Ascending aorta (tissue), 2 donors: ENCODE measurements around the gene CPPED1. TPM values are rescaled to one million over a fixed set of nuclear protein-coding genes. Genes with fewer than 3 reads are reported as not detected.

ENCODE experiments used
- DNase-seq, 2 donors: peaks; one replicate each; pipeline ENCODE4 v3.0.0-alpha.2; 2019; ENCODE audit warnings: low spot score in 2 of 2
- H3K27ac ChIP-seq, 2 donors: fragments of 200-600 bp; sonication (generic); one replicate each; pipeline ENCODE4 v1.5.1; 2016 to 2017; ENCODE audit warnings: mild to moderate bottlenecking in 1 of 2
- H3K27me3 ChIP-seq: fragments of 200-600 bp; sonication (generic); one replicate; pipeline ENCODE4 v1.5.1; 2017
- H3K36me3 ChIP-seq, 2 donors: fragments of 200-600 bp; sonication (generic); one replicate each; pipeline ENCODE4 v1.5.1; 2016
- H3K4me1 ChIP-seq, 2 donors: fragments of 200-600 bp; sonication (generic); one replicate each; pipeline ENCODE4 v1.5.1; 2016 to 2017; ENCODE audit warnings: mild to moderate bottlenecking in 1 of 2
- H3K4me3 ChIP-seq, 2 donors: fragments of 200-600 bp; sonication (generic); one replicate each; pipeline ENCODE4 v1.5.1; 2016 to 2017; ENCODE audit warnings: mild to moderate bottlenecking in 1 of 2
- H3K9me3 ChIP-seq, 2 donors: fragments of 200-600 bp; sonication (generic); one replicate each; pipeline ENCODE4 v1.5.1; 2016
- intact Hi-C: fragments of 100-400 bp; cut with DNase I; formaldehyde crosslinking; loops from one replicate; pipeline ENCODE4 v1.15.1; 2023
- total RNA-seq: library from RNA; depleted of rRNA; stranded (reverse); fragments of >200 nt; gene quantifications from one replicate; pipeline ENCODE4 v1.1.0, GENCODE V29; 2016
- TF ChIP-seq, protein P1 (sequence below), 3 experiments: fragments of 200-600 bp in 2 of 3; fragments of 450-650 bp in 1 of 3; sonication (generic) in 2 of 3; IDR thresholded peaks; one replicate each; pipeline ENCODE4 v1.5.1; 2016 to 2019; ENCODE audit warnings: antibody characterized with exemption in 3 of 3, mild to moderate bottlenecking in 1 of 3, moderate library complexity in 1 of 3

CPPED1 gene
- total RNA-seq, 1 donor from 2014 or later: 13.3 TPM

DNA sequence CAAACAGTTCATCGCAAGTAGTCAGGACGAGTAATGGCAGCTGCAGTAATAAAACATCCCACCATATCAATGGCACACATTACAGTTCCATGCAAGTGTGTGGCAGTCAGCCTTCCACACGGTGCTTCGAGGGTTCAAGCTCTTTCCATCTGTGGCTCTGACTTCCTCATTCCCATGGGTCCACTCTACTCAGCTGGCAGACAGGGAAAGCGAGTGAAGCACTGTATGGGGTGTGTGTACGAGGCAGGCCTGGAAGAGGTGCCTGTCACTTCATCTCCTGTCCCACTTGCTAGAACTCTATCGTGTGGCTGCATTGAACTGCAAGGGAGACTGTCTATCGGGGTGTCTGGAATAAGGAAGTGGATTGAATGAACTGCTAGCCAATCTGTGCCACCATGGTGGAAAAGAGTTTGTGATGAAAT lies 160.6 kb downstream of the CPPED1 start:
- TF ChIP-seq, protein P1, sequence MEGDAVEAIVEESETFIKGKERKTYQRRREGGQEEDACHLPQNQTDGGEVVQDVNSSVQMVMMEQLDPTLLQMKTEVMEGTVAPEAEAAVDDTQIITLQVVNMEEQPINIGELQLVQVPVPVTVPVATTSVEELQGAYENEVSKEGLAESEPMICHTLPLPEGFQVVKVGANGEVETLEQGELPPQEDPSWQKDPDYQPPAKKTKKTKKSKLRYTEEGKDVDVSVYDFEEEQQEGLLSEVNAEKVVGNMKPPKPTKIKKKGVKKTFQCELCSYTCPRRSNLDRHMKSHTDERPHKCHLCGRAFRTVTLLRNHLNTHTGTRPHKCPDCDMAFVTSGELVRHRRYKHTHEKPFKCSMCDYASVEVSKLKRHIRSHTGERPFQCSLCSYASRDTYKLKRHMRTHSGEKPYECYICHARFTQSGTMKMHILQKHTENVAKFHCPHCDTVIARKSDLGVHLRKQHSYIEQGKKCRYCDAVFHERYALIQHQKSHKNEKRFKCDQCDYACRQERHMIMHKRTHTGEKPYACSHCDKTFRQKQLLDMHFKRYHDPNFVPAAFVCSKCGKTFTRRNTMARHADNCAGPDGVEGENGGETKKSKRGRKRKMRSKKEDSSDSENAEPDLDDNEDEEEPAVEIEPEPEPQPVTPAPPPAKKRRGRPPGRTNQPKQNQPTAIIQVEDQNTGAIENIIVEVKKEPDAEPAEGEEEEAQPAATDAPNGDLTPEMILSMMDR (IDR thresholded peaks at IDR 0.05): no peak
- intact Hi-C loops: no loop called here
- Histone ChIP-seq H3K27me3 (no peaks in the 10 kb centered on the region), H3K9me3 (no peaks in the 10 kb centered on the region), H3K4me3 (no peak overlapping the region), H3K4me1 (no peaks in the 10 kb centered on the region), H3K36me3 (no peaks in the 10 kb centered on the region), H3K27ac (no peak overlapping the region)
- no peak for DNase-seq

- TF ChIP-seq, protein P1 (IDR thresholded peaks at IDR 0.05): no peak
- no peak for DNase-seq
- no peaks in the 10 kb centered on the region for H3K4me1 ChIP-seq
- intact Hi-C loops: no loop called here
- no peaks in the 10 kb centered on the region for H3K27me3 ChIP-seq
- H3K4me3 ChIP-seq: no peak overlapping the region
- no peaks in the 10 kb centered on the region for H3K36me3 ChIP-seq
- H3K9me3 ChIP-seq: no peaks in the 10 kb centered on the region
- H3K27ac ChIP-seq: no peak overlapping the region
These were observed 164.6 kb downstream of the CPPED1 start for GRCh38 chr16:12639044-12639443.

- no peak for DNase-seq
- H3K27ac ChIP-seq: no peak overlapping the region
- H3K9me3 ChIP-seq: no peaks in the 10 kb centered on the region
- no peaks in the 10 kb centered on the region for H3K36me3 ChIP-seq
- TF ChIP-seq, protein P1 (IDR thresholded peaks at IDR 0.05): no peak
- no peak overlapping the region for H3K4me3 ChIP-seq
- H3K4me1 ChIP-seq: no peaks in the 10 kb centered on the region
- intact Hi-C loops: no loop called here
- no peaks in the 10 kb centered on the region for H3K27me3 ChIP-seq
These were observed 166.7 kb downstream of the CPPED1 start for GRCh38 chr16:12637002-12637401.

DNA sequence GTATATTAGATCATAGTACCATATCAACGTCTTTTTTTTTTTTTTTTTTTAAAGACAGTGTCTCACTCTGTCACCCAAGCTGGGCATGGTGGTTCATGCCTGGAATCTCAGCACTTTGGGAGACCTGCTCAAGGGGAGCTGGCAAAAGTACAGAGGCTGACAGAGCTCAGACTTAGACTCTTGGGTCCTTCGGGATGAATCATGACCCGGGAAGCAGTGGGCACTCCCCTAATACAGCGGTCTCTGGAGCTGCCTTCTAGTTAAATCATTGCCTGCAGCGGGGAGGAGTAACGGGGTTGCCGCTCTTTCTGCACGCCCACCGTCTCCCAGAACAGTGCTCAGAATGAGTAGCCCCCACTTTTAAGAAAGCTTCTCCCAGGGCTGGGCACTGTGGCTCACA lies 174.4 kb downstream of the CPPED1 start:
- H3K27ac ChIP-seq: no peak overlapping the region
- no peaks in the 10 kb centered on the region for H3K27me3 ChIP-seq
- no peak for DNase-seq
- H3K4me3 ChIP-seq: no peak overlapping the region
- TF ChIP-seq, protein P1 (IDR thresholded peaks at IDR 0.05): no peak
- no peaks in the 10 kb centered on the region for H3K4me1 ChIP-seq
- no peaks in the 10 kb centered on the region for H3K9me3 ChIP-seq
- H3K36me3 ChIP-seq: no peaks in the 10 kb centered on the region
- intact Hi-C loops: no loop called here

- Histone ChIP-seq H3K27me3 (no peaks in the 10 kb centered on the region), H3K4me3 (no peak overlapping the region), H3K9me3 (no peaks in the 10 kb centered on the region), H3K27ac (no peak overlapping the region), H3K4me1 (no peaks in the 10 kb centered on the region), H3K36me3 (no peaks in the 10 kb centered on the region)
- TF ChIP-seq, protein P1 (IDR thresholded peaks at IDR 0.05): no peak
- DNase-seq: no peak
- intact Hi-C loops: no loop called here
These were observed 175.2 kb downstream of the CPPED1 start for GRCh38 chr16:12628536-12628935.

DNA sequence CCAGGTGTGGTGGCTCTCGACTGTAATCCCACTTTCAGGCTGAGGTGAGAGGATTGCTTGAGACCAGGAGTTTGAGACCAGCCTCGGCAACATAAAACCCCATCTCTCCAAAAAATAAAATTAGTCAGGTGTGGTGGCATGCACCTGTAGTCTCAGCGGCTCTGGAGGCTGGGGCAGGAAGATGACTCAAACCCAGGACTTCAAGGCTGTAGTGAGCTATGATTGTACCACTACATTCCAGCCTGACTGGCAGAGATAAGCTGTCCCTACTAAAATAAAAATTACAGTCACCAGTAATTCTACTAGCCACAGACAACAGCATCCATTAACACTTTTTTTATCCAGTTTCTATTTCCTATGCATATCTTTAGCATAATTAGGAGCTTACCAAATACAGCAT lies 176.3 kb downstream of the CPPED1 start:
- Histone ChIP-seq H3K27me3 (no peaks in the 10 kb centered on the region), H3K36me3 (no peaks in the 10 kb centered on the region), H3K4me3 (no peak overlapping the region), H3K4me1 (no peaks in the 10 kb centered on the region), H3K27ac (no peak overlapping the region), H3K9me3 (no peaks in the 10 kb centered on the region)
- TF ChIP-seq, protein P1 (IDR thresholded peaks at IDR 0.05): no peak
- DNase-seq: no peak
- intact Hi-C loops: no loop called here
